Keratinocyte (primary cell): ENCODE results near the gene PRR5.

Experiments used
- CTCF ChIP-seq, 3 experiments: IDR thresholded peaks in 1 of 3; conservative IDR thresholded peaks in 1 of 3; optimal IDR thresholded peaks in 1 of 3; 2 replicates in 2 of 3; 3 replicates in 1 of 3; pipeline versions ENCODE3 to v1.5.1; 2011; ENCODE audit warnings: low read length in 3 of 3, mild to moderate bottlenecking in 3 of 3, moderate library complexity in 2 of 3, control low read depth in 1 of 3, inconsistent platforms in 1 of 3; ENCODE audit not compliant: insufficient read depth in 2 of 3; ENCODE audit errors: extremely low read depth in 1 of 3
- EZH2 ChIP-seq: IDR thresholded peaks from one replicate; pipeline ENCODE4 v1.6.1; 2012; ENCODE audit warnings: inconsistent platforms, mild to moderate bottlenecking, low read length, moderate library complexity

GRCh38 chr22:44735518-44736428 lies 33.8 kb downstream of the PRR5 start:
- TF ChIP-seq CTCF (optimal IDR thresholded peaks at IDR 0.05 in 1 of 3, IDR thresholded peaks at IDR 0.05 in 1 of 3, conservative IDR thresholded peaks at IDR 0.05 in 1 of 3; ENCODE audit: extremely low read depth in 1 of 3, insufficient read depth in 2 of 3, low read length in 3 of 3) = peak; percentile 74 to 98 (median 92)
- no peak for TF ChIP-seq EZH2
